Erythroblast (primary cell): ENCODE results near the gene PPARA.

Source experiments
- GATA1 ChIP-seq: IDR thresholded peaks from 2 replicates; pipeline ENCODE4 v1.6.1; 2011; ENCODE audit warnings: low read depth, mild to moderate bottlenecking, control low read depth, low read length, moderate library complexity
- POLR2A ChIP-seq: IDR thresholded peaks from 2 replicates; pipeline ENCODE4 v1.6.1; 2011; ENCODE audit warnings: mild to moderate bottlenecking, low read length

- TF ChIP-seq POLR2A (no peak), GATA1 (no peak)
These were observed 139.0 kb downstream of the PPARA start for GRCh38 chr22:46289244-46289891.
